ENCODE results near the gene SSRP1. TPM values are rescaled to one million over a fixed set of nuclear protein-coding genes. Genes with fewer than 3 reads are reported as not detected.
"Not testable (repeated sequence)": the region's sequence is repeated elsewhere in the genome, so short reads cannot be mapped to it uniquely, and the experiment has no call there.

SSRP1 gene
- total and polyA plus RNA-seq, 2 donors from 2014 or later = 44.5 to 78.5 TPM

GRCh38 chr11:57361926-57362325, 26.2 kb upstream of the SSRP1 start:
- intact Hi-C loops (cut with DNase I) = no loop called here
- no peak overlapping the region for H3K4me3 ChIP-seq (ENCODE audit: low read length in 3 of 3)
- no peaks in the 10 kb centered on the region for H3K36me3 ChIP-seq (ENCODE audit: control insufficient read depth in 2 of 3, insufficient read depth in 3 of 3, low read length in 3 of 3)
- no peak for TF ChIP-seq CTCF (IDR thresholded peaks at IDR 0.05; ENCODE audit: borderline replicate concordance, extremely low read depth, insufficient read depth)
- H3K27ac ChIP-seq (ENCODE audit: low read depth in 2 of 2, low read length in 2 of 2) = no peak overlapping the region
- DNase-seq = no peak
- H3K9ac ChIP-seq (ENCODE audit: low read length in 3 of 3) = no peak overlapping the region
- H3K27me3 ChIP-seq (ENCODE audit: control insufficient read depth, insufficient read depth, low read length) = no peaks in the 10 kb centered on the region
- FAIRE-seq = no peak
- no peaks in the 10 kb centered on the region for H3K9me3 ChIP-seq (ENCODE audit: control insufficient read depth in 2 of 3, insufficient read depth in 1 of 3, low read length in 3 of 3)
- H3K4me1 ChIP-seq (ENCODE audit: control insufficient read depth in 2 of 3, insufficient read depth in 2 of 3, low read depth in 1 of 3, low read length in 3 of 3) = no peaks in the 10 kb centered on the region

- H3K27ac ChIP-seq (ENCODE audit: low read depth in 2 of 2, low read length in 2 of 2); H3K36me3 ChIP-seq (ENCODE audit: control insufficient read depth in 2 of 3, insufficient read depth in 3 of 3, low read length in 3 of 3); H3K9ac ChIP-seq (ENCODE audit: low read length in 3 of 3); DNase-seq; H3K9me3 ChIP-seq (ENCODE audit: control insufficient read depth in 2 of 3, insufficient read depth in 1 of 3, low read length in 3 of 3); H3K4me3 ChIP-seq (ENCODE audit: low read length in 3 of 3); H3K27me3 ChIP-seq (ENCODE audit: control insufficient read depth, insufficient read depth, low read length); FAIRE-seq; intact Hi-C loops (cut with DNase I); H3K4me1 ChIP-seq (ENCODE audit: control insufficient read depth in 2 of 3, insufficient read depth in 2 of 3, low read depth in 1 of 3, low read length in 3 of 3): not testable (repeated sequence)
Measured at GRCh38 chr11:57361420-57361819, 25.7 kb upstream of the SSRP1 start.

- Histone ChIP-seq H3K4me1 (ENCODE audit: control insufficient read depth in 2 of 3, insufficient read depth in 2 of 3, low read depth in 1 of 3, low read length in 3 of 3) (no peaks in the 10 kb centered on the region), H3K27ac (ENCODE audit: low read depth in 2 of 2, low read length in 2 of 2) (no peak overlapping the region), H3K9me3 (ENCODE audit: control insufficient read depth in 2 of 3, insufficient read depth in 1 of 3, low read length in 3 of 3) (no peaks in the 10 kb centered on the region), H3K4me3 (ENCODE audit: low read length in 3 of 3) (no peak overlapping the region), H3K27me3 (ENCODE audit: control insufficient read depth, insufficient read depth, low read length) (no peaks in the 10 kb centered on the region), H3K36me3 (ENCODE audit: control insufficient read depth in 2 of 3, insufficient read depth in 3 of 3, low read length in 3 of 3) (no peaks in the 10 kb centered on the region), H3K9ac (ENCODE audit: low read length in 3 of 3) (no peak overlapping the region)
- TF ChIP-seq CTCF (IDR thresholded peaks at IDR 0.05; ENCODE audit: borderline replicate concordance, extremely low read depth, insufficient read depth) = no peak
- no peak for DNase-seq
- intact Hi-C loops (cut with DNase I) = no loop called here
- no peak for FAIRE-seq
Measured at GRCh38 chr11:57360991-57361390, 25.3 kb upstream of the SSRP1 start.

- no peak for FAIRE-seq
Measured at GRCh38 chr11:57359896-57360690, 24.4 kb upstream of the SSRP1 start.

More at GRCh38 chr11:57359896-57360690, 24.4 kb upstream of the SSRP1 start:
- no peak for TF ChIP-seq CTCF (IDR thresholded peaks at IDR 0.05; ENCODE audit: borderline replicate concordance, extremely low read depth, insufficient read depth)
- Histone ChIP-seq H3K27ac (ENCODE audit: low read depth in 2 of 2, low read length in 2 of 2) (no peak overlapping the region), H3K4me3 (ENCODE audit: low read length in 3 of 3) (no peak overlapping the region), H3K9me3 (ENCODE audit: control insufficient read depth in 2 of 3, insufficient read depth in 1 of 3, low read length in 3 of 3) (no peaks in the 10 kb centered on the region), H3K4me1 (ENCODE audit: control insufficient read depth in 2 of 3, insufficient read depth in 2 of 3, low read depth in 1 of 3, low read length in 3 of 3) (no peaks in the 10 kb centered on the region), H3K36me3 (ENCODE audit: control insufficient read depth in 2 of 3, insufficient read depth in 3 of 3, low read length in 3 of 3) (no peaks in the 10 kb centered on the region), H3K9ac (ENCODE audit: low read length in 3 of 3) (no peak overlapping the region), H3K27me3 (ENCODE audit: control insufficient read depth, insufficient read depth, low read length) (no peaks in the 10 kb centered on the region)
- intact Hi-C loops (cut with DNase I) = no loop called here
- no peak for DNase-seq

Measured in kidney (tissue), 14 donors.